ENCODE measurements around the gene TGFBI.
"Not testable (repeated sequence)": the region's sequence is repeated elsewhere in the genome, so short reads cannot be mapped to it uniquely, and the experiment has no call there.

Gene TGFBI

GRCh38 chr5:136038635-136039034 is 9.8 kb downstream of the TGFBI start:
- Histone ChIP-seq H3K9ac (ENCODE audit: low read depth, low read length) (no peak overlapping the region), H3K36me3 (ENCODE audit: insufficient read depth, low read length) (peaks cover 78% of the 10 kb centered on the region), H3K9me3 (replicated peaks; ENCODE audit: low read length) (no peaks in the 10 kb centered on the region), H3K4me2 (ENCODE audit: low read length) (no peak overlapping the region), H3K4me3 (ENCODE audit: low read length) (no peak overlapping the region), H3K4me1 (ENCODE audit: control insufficient read depth, insufficient read depth, low read length) (peaks cover 70% of the 10 kb centered on the region), H3K27me3 (ENCODE audit: control insufficient read depth, insufficient read depth, low read length) (no peaks in the 10 kb centered on the region)

GRCh38 chr5:136039202-136039601 is 10.4 kb downstream of the TGFBI start:
- peaks cover 78% of the 10 kb centered on the region for H3K36me3 ChIP-seq (ENCODE audit: insufficient read depth, low read length)
- no peak overlapping the region for H3K4me2 ChIP-seq (ENCODE audit: low read length)
- H3K4me3 ChIP-seq (ENCODE audit: low read length): no peak overlapping the region
- H3K27me3 ChIP-seq (ENCODE audit: control insufficient read depth, insufficient read depth, low read length): no peaks in the 10 kb centered on the region
- H3K9ac ChIP-seq (ENCODE audit: low read depth, low read length): no peak overlapping the region
- peaks cover 65% of the 10 kb centered on the region for H3K4me1 ChIP-seq (ENCODE audit: control insufficient read depth, insufficient read depth, low read length)
- no peaks in the 10 kb centered on the region for H3K9me3 ChIP-seq (replicated peaks; ENCODE audit: low read length)

- peaks cover 51% of the 10 kb centered on the region for H3K4me1 ChIP-seq (ENCODE audit: control insufficient read depth, insufficient read depth, low read length)
- H3K27me3 ChIP-seq (ENCODE audit: control insufficient read depth, insufficient read depth, low read length): no peaks in the 10 kb centered on the region
- no peak overlapping the region for H3K4me3 ChIP-seq (ENCODE audit: low read length)
- H3K9me3 ChIP-seq (replicated peaks; ENCODE audit: low read length): no peaks in the 10 kb centered on the region
- H3K36me3 ChIP-seq (ENCODE audit: insufficient read depth, low read length): peaks cover 77% of the 10 kb centered on the region
- no peak overlapping the region for H3K4me2 ChIP-seq (ENCODE audit: low read length)
- no peak overlapping the region for H3K9ac ChIP-seq (ENCODE audit: low read depth, low read length)
These were observed 12.1 kb downstream of the TGFBI start for GRCh38 chr5:136040746-136041415.

GRCh38 chr5:136042156-136042555 is 13.4 kb downstream of the TGFBI start:
- H3K9ac ChIP-seq (ENCODE audit: low read depth, low read length): peak overlapping the region; percentile 31
- peaks cover 78% of the 10 kb centered on the region for H3K36me3 ChIP-seq (ENCODE audit: insufficient read depth, low read length)
- H3K9me3 ChIP-seq (replicated peaks; ENCODE audit: low read length): no peaks in the 10 kb centered on the region
- H3K27me3 ChIP-seq (ENCODE audit: control insufficient read depth, insufficient read depth, low read length): no peaks in the 10 kb centered on the region
- H3K4me1 ChIP-seq (ENCODE audit: control insufficient read depth, insufficient read depth, low read length): peaks cover 39% of the 10 kb centered on the region
- no peak overlapping the region for H3K4me3 ChIP-seq (ENCODE audit: low read length)
- H3K4me2 ChIP-seq (ENCODE audit: low read length): no peak overlapping the region

DNA sequence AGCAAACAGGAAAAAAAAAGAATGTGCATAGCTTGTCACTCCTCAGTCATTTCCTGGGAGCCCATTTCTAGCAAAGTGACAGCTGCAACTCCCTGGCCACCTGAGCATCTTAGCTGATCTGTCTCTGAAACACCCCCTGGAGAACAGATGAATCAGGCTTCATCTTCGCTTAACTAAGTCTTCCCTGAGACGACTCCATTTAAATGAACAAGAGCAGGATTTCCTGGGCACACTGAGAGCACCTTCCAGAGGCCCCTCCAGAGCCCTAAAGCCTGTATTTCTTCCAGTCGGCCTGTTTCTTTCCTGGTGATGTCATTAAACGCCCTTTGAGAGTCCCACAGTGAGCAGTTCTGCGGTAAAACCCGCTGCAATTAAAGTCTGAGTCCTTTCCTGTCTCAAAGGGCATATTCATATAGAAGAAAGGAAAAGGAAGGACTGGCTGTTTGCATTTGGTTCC is 13.9 kb downstream of the TGFBI start:
- no peak overlapping the region for H3K4me3 ChIP-seq (ENCODE audit: low read length)
- no peak overlapping the region for H3K4me2 ChIP-seq (ENCODE audit: low read length)
- H3K27me3 ChIP-seq (ENCODE audit: control insufficient read depth, insufficient read depth, low read length): no peaks in the 10 kb centered on the region
- peak overlapping the region; percentile 15 for H3K9ac ChIP-seq (ENCODE audit: low read depth, low read length)
- no peaks in the 10 kb centered on the region for H3K9me3 ChIP-seq (replicated peaks; ENCODE audit: low read length)
- peaks cover 80% of the 10 kb centered on the region for H3K36me3 ChIP-seq (ENCODE audit: insufficient read depth, low read length)
- H3K4me1 ChIP-seq (ENCODE audit: control insufficient read depth, insufficient read depth, low read length): peaks cover 33% of the 10 kb centered on the region

DNA sequence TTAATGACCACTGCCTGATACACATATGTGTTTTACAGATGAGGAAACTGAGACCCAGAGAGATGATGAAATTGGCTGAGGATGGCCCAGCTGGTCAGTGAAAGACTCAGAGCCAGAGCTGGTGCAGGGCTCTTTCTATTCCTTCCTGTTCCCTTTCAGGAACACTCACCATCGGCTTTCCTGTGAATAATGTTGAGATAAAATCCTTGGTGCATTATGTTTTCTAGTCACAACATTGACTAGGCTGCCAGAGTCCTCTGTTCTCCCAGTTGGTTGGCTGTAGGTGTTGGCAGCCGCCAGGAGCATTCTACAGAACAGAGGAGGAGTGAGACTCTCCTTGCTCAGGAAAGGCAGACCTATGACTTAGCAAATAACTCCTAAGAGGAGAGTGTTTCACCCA is 14.8 kb downstream of the TGFBI start:
- no peak overlapping the region for H3K4me3 ChIP-seq (ENCODE audit: low read length)
- peaks cover 83% of the 10 kb centered on the region for H3K36me3 ChIP-seq (ENCODE audit: insufficient read depth, low read length)
- no peak overlapping the region for H3K4me2 ChIP-seq (ENCODE audit: low read length)
- no peaks in the 10 kb centered on the region for H3K27me3 ChIP-seq (ENCODE audit: control insufficient read depth, insufficient read depth, low read length)
- H3K4me1 ChIP-seq (ENCODE audit: control insufficient read depth, insufficient read depth, low read length): peaks cover 31% of the 10 kb centered on the region
- H3K9ac ChIP-seq (ENCODE audit: low read depth, low read length): no peak overlapping the region
- no peaks in the 10 kb centered on the region for H3K9me3 ChIP-seq (replicated peaks; ENCODE audit: low read length)

- Histone ChIP-seq H3K4me1 (ENCODE audit: control insufficient read depth, insufficient read depth, low read length) (peaks cover 31% of the 10 kb centered on the region), H3K4me3 (ENCODE audit: low read length) (no peak overlapping the region), H3K9ac (ENCODE audit: low read depth, low read length) (no peak overlapping the region), H3K27me3 (ENCODE audit: control insufficient read depth, insufficient read depth, low read length) (no peaks in the 10 kb centered on the region), H3K36me3 (ENCODE audit: insufficient read depth, low read length) (peaks cover 83% of the 10 kb centered on the region), H3K9me3 (replicated peaks; ENCODE audit: low read length) (no peaks in the 10 kb centered on the region), H3K4me2 (ENCODE audit: low read length) (no peak overlapping the region)
These were observed 15.3 kb downstream of the TGFBI start for GRCh38 chr5:136043968-136044610.

GRCh38 chr5:136045026-136045425 is 16.2 kb downstream of the TGFBI start:
- not testable (repeated sequence) for H3K4me3 ChIP-seq (ENCODE audit: low read length); H3K9me3 ChIP-seq (replicated peaks; ENCODE audit: low read length); H3K27me3 ChIP-seq (ENCODE audit: control insufficient read depth, insufficient read depth, low read length); H3K9ac ChIP-seq (ENCODE audit: low read depth, low read length); H3K4me2 ChIP-seq (ENCODE audit: low read length)
- Histone ChIP-seq H3K36me3 (ENCODE audit: insufficient read depth, low read length) (peaks cover 83% of the 10 kb centered on the region), H3K4me1 (ENCODE audit: control insufficient read depth, insufficient read depth, low read length) (peaks cover 30% of the 10 kb centered on the region)

DNA sequence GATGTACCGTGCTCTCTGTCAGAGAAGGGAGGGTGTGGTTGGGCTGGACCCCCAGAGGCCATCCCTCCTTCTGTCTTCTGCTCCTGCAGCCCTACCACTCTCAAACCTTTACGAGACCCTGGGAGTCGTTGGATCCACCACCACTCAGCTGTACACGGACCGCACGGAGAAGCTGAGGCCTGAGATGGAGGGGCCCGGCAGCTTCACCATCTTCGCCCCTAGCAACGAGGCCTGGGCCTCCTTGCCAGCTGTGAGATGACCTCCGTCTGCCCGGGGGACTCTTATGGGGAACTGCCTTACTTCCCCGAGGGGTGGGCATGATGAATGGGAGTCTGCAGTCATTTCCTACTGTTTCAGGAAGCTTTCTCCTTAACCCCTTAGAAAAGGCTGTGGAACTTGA is 17.5 kb downstream of the TGFBI start:
- Histone ChIP-seq H3K9ac (ENCODE audit: low read depth, low read length) (no peak overlapping the region), H3K36me3 (ENCODE audit: insufficient read depth, low read length) (peaks cover 91% of the 10 kb centered on the region), H3K4me1 (ENCODE audit: control insufficient read depth, insufficient read depth, low read length) (peaks cover 18% of the 10 kb centered on the region), H3K4me3 (ENCODE audit: low read length) (no peak overlapping the region), H3K9me3 (replicated peaks; ENCODE audit: low read length) (no peaks in the 10 kb centered on the region), H3K27me3 (ENCODE audit: control insufficient read depth, insufficient read depth, low read length) (no peaks in the 10 kb centered on the region), H3K4me2 (ENCODE audit: low read length) (no peak overlapping the region)

GRCh38 chr5:136047858-136048257 is 19.1 kb downstream of the TGFBI start:
- H3K4me2 ChIP-seq (ENCODE audit: low read length): no peak overlapping the region
- no peaks in the 10 kb centered on the region for H3K27me3 ChIP-seq (ENCODE audit: control insufficient read depth, insufficient read depth, low read length)
- H3K36me3 ChIP-seq (ENCODE audit: insufficient read depth, low read length): peaks cover 92% of the 10 kb centered on the region
- no peak overlapping the region for H3K9ac ChIP-seq (ENCODE audit: low read depth, low read length)
- H3K9me3 ChIP-seq (replicated peaks; ENCODE audit: low read length): no peaks in the 10 kb centered on the region
- peaks cover 16% of the 10 kb centered on the region for H3K4me1 ChIP-seq (ENCODE audit: control insufficient read depth, insufficient read depth, low read length)
- no peak overlapping the region for H3K4me3 ChIP-seq (ENCODE audit: low read length)

DNA sequence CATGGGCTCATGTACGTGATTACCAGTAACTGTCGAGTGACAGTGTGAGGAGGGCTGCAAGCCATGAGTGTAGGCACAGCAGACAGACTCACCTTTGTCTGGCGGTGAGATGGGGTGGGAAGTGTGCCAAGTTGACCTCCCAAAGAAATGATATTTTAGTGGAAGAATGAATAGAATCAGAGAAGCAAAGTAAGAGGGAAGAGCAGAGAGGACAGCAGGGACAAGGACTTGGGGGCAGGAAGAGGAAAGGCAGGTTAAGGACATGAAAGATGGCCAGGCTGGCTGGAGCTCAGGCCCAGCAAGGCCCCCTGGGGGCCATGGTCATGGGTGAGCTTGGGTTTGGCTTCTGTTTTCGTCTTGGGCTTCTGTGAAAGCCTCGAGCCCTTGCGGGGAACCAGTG is 20.2 kb downstream of the TGFBI start:
- no peak overlapping the region for H3K9ac ChIP-seq (ENCODE audit: low read depth, low read length)
- H3K4me2 ChIP-seq (ENCODE audit: low read length): no peak overlapping the region
- no peaks in the 10 kb centered on the region for H3K9me3 ChIP-seq (replicated peaks; ENCODE audit: low read length)
- H3K4me1 ChIP-seq (ENCODE audit: control insufficient read depth, insufficient read depth, low read length): peaks cover 24% of the 10 kb centered on the region
- no peaks in the 10 kb centered on the region for H3K27me3 ChIP-seq (ENCODE audit: control insufficient read depth, insufficient read depth, low read length)
- peaks cover 88% of the 10 kb centered on the region for H3K36me3 ChIP-seq (ENCODE audit: insufficient read depth, low read length)
- no peak overlapping the region for H3K4me3 ChIP-seq (ENCODE audit: low read length)
